ENCODE data around the gene PSORS1C1.
"Not testable (repeated sequence)": the region's sequence is repeated elsewhere in the genome, so short reads cannot be mapped to it uniquely, and the experiment has no call there.

The PSORS1C1 gene, protein sequence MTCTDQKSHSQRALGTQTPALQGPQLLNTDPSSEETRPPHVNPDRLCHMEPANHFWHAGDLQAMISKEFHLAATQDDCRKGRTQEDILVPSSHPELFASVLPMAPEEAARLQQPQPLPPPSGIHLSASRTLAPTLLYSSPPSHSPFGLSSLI

DNA sequence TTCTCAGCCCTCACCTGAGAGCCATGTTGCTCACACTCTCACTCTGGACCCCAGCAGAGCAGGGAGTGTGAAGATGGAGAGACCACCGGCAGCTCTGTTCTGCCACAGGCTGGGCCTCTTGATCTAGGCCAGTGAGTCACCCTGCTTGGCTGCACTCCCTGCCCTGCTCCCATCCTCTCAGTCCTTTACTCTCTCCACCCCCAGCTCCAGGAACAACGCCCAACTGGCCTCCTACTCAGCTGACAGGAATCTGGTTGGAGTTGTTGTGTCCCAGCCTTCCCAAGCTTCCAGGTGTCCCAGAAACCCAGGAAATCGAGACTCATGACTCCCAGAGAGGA, at the start of gene PSORS1C1:
Gene PSORS1C1 (plus strand): TSS at position 260 of the 338 bp plus-strand sequence. CDS start 14,833 bp downstream, outside the sequence.
- no peak for FAIRE-seq

GRCh38 chr6:31065556-31065955, 49.0 kb upstream of the PSORS1C1 start:
- FAIRE-seq, result no peak

DNA sequence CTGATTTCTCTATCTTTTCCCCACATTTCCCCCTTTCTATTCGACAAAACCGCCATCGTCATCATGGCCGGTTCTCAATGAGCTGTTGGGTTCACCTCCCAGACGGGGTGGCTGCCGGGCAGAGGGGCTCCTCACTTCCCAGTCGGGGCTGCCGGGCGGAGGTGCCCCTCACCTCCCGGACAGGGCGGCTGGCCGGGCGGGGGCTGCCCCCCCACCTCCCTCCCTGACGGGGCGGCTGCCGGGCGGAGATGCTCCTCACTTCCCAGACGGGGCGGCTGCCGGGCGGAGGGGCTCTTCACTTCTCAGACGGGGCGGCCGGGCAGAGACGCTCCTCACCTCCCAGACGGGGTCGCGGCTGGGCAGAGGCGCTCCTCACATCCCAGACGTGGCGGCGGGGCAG, 47.6 kb upstream of the PSORS1C1 start:
- not testable (repeated sequence) for FAIRE-seq

DNA sequence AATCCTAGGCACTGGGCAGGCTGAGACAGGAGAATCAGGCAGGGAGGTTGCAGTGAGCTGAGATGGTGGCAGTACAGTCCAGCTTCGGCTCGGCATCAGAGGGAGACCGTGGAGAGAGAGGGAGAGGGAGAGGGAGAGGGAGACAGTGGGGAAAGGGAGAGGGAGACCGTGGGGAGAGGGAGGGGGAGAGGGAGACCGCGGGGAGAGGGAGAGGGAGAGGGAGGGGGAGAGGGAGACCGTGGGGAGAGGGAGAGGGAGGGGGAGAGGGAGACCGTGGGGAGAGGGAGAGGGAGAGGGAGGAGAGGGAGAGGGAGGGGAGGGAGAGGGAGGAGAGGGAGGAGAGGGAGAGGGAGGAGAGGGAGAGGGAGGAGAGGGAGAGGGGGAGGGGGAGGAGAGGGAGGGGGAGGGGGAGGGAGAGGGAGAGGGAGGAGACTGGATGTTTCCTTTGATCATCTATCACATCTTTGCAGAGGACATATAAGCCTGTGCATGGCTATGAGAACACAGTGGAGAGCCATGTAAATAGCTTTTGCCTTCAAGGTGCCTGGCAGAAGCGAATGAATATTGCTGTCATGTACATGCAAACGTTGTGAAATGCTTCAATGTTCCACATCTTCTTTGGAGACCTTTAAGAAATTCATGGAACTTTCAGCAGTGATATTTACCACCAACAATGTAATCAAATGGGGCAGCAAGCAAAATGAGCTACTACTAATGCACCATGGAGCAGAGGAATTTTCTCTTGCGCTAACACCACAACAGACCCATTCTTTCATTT, 46.5 kb upstream of the PSORS1C1 start:
- FAIRE-seq, result not testable (repeated sequence)

DNA sequence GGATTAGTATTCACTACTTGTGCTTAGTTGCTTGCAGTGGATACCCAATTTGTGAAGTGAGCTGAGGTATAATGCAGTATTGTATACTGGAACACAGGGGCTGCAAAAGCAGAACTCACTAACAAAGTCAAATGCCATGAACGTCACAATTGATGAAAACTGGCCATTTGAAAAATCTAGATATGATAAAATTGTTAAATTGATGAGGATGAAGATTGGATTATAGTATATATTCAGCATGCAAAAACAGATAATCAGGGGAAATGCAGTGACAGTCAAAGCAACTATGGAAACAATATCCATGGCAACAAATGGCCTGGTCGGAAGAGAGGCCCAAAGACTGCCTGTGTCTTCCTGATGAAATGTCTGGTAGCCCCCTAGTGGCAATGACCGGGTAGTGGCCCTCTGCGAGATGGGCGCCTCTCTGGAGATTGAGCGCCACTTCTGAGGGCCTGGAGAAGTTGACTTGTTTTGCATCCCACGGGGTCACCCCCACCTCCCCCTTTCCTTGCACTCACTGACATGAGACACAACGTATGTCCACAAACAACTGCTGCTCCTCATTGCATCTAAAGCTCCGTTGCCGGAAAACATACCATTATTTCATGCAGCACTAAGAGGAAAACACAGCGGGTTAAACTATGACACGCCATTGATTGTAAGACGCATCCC, 45.8 kb upstream of the PSORS1C1 start:
- peak; percentile 59 for FAIRE-seq

DNA sequence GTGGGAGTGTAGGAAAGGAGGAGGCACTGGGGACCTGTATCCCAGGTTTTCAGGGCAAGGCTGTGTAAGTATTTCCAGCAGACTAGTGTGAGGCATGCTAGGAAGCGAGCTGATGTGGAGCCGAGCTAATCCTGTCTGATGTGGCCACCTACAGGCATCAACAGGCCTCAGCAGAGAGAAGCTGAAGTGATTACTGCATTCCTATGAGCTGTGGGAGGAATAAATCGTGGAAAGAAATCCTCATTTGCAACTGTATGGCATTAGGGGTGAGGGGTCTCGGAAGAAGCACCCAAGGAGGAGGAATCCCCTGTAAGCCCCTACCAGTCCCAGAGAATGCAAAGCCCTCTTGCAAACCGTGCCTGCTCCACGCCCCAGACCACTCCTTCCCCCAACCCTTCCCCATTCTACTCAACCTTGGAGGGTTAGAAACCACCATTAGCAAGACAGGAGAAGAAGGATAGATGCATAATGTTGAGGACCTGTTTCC, 43.8 kb upstream of the PSORS1C1 start:
- peak; percentile 88 for FAIRE-seq

DNA sequence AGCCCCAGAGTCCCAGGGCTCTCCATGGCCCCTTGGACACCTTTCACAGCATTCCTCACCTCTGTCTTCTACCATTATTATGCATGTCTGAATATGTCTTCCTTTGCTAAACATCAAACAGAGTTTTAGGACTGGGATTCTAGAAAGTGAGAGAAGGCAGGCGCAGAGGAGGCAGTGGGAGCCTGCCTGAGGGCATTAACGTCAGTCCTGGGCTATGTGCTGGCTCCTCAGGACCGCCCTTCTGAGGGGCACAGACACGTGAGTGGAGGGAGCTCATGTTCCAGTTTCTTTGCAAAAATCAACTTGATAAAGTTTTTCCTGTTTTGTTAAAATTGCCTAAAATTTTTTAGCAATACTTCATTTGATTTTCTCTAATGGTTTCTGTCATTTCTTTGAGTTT, 40.2 kb upstream of the PSORS1C1 start:
- FAIRE-seq, result no peak

GRCh38 chr6:31075528-31075927, 39.1 kb upstream of the PSORS1C1 start:
- no peak for FAIRE-seq

DNA sequence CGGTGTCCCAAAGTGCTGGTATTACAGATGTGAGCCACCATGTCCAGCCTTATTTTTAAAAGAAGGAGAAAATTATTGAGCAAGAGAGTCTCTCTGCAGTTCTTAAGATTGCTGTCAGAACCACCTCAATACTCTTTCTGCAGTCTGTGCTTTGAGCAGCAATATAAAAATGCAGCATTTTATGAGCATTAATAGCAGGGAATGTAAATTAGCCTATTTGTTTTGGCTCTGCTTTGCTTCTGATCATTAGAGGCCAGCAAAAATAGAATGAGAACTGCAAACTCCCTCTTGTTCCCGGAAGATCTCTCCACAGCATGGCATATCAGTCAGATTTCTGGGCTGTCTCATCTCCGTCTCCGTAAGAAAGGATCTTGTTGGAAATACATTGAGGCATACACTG, 38.0 kb upstream of the PSORS1C1 start:
- no peak for FAIRE-seq

DNA sequence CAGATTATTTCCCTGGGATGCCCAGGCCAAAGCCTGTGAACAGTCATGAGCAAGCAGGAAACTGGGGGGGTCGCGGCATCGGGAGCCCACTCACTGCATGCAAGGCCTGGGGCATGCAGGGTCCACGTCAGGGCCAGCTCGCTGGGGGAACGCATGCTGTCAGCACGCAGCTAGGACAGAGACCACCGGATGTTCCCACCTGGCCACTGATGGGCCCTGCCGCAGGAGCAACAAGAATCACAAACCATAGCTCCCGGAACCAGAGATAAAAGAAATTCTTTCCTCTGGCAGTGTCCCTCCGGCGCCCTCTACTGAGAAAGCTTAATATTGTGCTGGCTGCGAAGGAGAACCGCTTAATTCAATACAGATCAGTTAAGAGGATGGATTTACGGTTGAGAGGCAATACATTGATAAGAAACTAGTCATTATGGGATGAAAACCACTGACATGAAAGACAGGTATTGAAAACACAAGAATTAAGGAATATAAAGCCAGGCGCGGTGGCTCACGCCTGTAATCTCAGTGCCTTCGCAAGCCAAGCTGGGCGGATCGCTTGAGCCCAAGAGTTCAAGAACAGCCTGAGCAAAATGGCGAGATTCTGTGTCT, 34.8 kb upstream of the PSORS1C1 start:
- FAIRE-seq, result no peak

DNA sequence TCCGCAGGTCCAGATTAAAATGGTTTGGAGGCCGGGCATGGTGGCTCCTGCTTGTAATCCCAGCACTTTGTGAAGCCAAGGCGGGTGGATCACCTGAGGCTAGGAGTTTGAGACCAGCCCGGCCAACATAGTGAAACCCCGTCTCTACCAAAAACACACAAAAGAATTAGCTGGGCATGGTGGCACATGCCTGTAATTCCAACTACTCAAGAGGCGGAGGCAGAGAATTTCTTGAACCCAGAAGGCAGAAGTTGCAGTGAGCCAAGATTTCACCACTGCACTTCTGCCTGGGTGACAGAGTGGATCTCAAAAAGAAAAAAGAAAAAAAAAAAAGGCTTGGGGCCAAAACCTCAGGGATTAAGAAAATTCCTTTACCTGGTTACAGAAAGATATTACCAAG, 32.7 kb upstream of the PSORS1C1 start:
- FAIRE-seq, result no peak

GRCh38 chr6:31083742-31084354, 30.8 kb upstream of the PSORS1C1 start:
- no peak for FAIRE-seq

DNA sequence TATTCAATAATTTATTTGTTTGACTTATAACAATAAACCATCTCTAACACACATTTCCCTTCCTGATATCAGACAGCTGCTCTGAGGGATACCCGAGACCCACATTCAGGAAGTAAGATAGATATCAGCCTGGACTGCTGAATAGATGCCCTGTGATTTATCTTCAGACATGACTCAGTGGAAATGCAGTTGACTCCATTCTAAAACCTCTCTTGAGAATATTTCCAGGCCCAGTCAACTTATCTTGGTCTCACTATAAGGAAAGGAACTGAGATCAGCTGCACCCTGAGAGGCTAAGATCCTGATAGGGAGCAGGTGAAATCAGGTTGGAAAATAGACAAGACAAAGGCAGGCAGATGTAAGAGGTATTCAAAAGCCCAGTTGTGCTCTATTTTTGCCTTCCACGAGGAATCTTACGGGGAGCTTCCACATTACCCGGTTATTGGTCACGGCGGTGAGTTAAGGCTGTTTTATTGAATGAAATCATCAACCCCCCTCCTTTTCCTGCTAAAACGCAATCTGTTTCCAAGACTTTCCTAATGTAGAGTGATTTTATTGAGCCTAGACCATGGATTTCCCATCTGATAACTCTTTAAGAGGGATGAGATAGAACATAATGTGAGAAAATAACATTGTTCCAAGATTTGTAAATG, 27.7 kb upstream of the PSORS1C1 start:
- FAIRE-seq, result no peak

GRCh38 chr6:31087494-31088089, 27.0 kb upstream of the PSORS1C1 start:
- FAIRE-seq, result peak; percentile 95

DNA sequence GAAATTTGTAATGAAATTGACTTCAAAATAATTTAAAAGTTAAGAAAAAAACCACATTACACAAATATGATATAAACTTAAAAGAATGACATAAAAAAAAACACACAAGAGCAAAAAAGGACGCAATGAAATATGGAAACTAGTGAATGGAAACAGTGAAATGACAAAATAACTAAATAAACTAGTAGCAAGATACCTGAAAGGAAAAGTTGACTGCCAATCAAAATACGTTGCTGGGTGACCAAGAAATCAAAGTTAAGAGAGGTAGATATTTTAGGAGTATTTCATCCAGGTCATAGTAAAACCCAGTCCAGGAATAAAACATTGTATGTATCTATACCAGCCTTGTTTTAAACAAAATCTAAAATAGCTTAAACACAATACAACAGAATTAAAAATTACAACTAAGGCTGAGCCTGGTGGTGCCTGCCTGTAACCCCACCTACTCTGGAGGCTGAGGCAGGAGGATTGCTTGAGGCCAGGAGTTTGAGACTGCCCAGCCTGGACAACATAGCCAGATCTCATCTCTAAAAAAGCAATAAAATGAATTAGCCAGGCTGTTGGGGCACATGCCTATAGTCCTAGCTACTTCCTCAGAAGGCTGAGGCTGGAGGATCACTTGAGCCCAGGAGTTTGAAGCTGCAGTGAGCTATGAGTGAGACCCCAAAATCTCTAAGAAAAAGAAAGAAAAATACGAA, 24.2 kb upstream of the PSORS1C1 start:
- FAIRE-seq, result no peak

DNA sequence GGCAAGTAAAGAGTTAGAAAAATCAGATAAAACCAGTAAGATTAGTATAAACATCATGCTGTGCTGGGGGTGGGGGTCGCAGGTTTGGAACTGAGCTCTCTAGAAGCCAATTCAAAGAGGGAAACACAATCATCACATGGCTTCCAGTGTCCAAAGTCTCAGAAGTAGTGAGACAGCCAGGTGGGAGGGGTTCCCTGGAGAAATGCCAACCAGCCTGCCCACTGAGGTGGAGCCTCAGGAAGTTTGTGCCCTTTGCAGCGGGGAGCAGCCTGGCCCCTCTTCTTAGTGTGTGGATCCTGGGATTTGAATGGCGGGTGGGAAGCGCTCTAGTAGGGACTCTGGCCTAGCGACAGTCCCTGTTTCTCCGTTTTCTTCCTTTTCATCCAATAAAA, 23.6 kb upstream of the PSORS1C1 start:
- no peak for FAIRE-seq

DNA sequence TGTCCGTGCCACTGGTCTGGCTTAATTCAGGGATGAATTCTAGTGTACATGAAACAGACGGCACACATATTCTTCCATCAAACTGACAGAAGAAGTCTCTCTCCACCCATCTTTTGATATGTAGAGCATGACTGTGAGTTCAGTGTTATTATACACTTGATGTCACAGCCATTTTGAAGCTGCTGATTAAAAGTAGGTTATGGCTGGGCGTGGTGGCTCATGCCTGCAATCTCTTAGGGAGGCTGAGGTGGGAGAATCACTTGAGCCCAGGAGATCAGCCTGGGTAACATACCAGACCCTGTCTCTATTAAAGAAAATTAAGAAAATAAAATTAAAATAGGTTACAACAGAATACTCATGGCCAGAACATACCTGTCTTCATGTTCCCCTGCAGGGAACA, 22.9 kb upstream of the PSORS1C1 start:
- FAIRE-seq, result no peak

DNA sequence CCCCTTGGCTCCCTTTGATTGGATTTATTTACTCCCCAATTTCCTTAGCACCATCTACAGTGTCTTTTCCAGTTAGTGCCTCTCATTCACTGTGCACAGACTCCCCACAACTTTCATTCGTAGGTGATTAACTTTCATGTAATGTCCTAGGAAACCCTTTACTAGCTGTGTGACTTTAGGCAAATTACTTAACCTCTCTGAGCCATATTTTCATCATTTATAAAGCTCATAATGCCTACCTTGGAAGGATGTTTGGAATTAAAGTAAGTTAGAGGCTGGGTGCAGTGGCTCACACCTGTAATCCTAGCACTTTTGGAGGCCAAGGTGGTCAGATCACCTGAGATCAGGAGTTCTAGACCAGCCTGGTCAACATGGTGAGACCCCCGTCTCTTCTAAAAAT, 22.4 kb upstream of the PSORS1C1 start:
- no peak for FAIRE-seq

DNA sequence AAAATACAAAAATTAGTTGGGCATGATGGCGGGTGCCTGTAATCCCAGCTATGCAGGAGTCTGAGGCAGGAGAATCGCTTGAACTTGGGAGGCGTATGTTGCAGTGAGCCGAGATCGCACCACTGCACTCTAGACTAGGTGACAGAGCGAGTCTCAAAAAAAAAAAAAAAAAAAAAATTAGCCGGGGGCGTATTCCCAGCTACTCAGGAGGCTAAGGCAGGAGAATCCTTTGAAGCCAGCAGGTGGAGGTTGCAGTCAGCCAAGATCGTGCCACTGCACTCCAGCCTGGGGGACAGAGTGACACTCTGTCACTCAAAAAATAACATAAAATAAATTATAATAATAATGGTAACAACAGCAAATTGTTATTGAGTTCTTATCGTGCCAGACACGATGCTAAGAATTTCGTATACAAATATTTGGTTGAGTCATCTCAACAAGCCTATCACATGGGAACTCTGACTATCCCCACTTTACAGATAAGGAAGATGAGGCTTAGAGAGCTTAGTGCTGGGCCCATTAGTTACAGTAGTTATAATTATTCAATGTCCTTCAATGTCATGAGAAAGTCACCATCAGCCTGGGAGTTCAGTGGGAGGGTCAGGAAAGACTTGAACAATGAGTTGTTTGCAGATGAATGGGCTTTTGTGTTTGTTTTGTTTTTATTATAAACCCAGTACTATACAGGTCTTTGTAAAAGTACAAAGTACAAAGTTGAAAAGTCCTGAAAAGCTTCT, 21.7 kb upstream of the PSORS1C1 start:
- FAIRE-seq, result no peak

GRCh38 chr6:31094389-31094881, 20.2 kb upstream of the PSORS1C1 start:
- no peak for FAIRE-seq

GRCh38 chr6:31096215-31096614, 18.4 kb upstream of the PSORS1C1 start:
- FAIRE-seq, result no peak
